Measurements from ENCODE around the gene MAP7D2. TPM values are rescaled to one million over a fixed set of nuclear protein-coding genes. Genes with fewer than 3 reads are reported as not detected.

The MAP7D2 gene
- total and polyA plus RNA-seq, 7 donors = 0.07 to 1.2 (median 0.46) TPM; not detected in 1

GRCh38 chrX:20063153-20063552, 53.6 kb downstream of the MAP7D2 start:
- intact Hi-C loops (cut with DNase I) = no loop called here
- DNase-seq (no peak), ATAC-seq (no peak)
- no peak for TF ChIP-seq CTCF (IDR thresholded peaks at IDR 0.05)
- Histone ChIP-seq H3K36me3 (ENCODE audit: insufficient read depth in 1 of 2, low read depth in 1 of 2) (no peaks in the 10 kb centered on the region), H3K27ac (no peak overlapping the region), H3K27me3 (ENCODE audit: insufficient read depth in 3 of 3, low read length in 2 of 3) (no peaks in the 10 kb centered on the region), H3K4me1 (no peaks in the 10 kb centered on the region), H3K9me3 (no peaks in the 10 kb centered on the region), H3K4me3 (no peak overlapping the region)
- 85 to 96% (median 93%) methylated on average over 9 to 10 of the region's 10 CpGs for WGBS, 3 donors

GRCh38 chrX:20061855-20062254, 54.9 kb downstream of the MAP7D2 start:
- H3K27ac ChIP-seq = no peak overlapping the region
- ATAC-seq = no peak
- TF ChIP-seq CTCF (IDR thresholded peaks at IDR 0.05) = no peak
- intact Hi-C loops (cut with DNase I) = no loop called here
- WGBS, 3 donors = 33 to 45% (median 45%) methylated on average over 1 of the region's 1 CpG
- no peaks in the 10 kb centered on the region for H3K36me3 ChIP-seq (ENCODE audit: insufficient read depth in 1 of 2, low read depth in 1 of 2)
- H3K9me3 ChIP-seq = no peaks in the 10 kb centered on the region
- no peaks in the 10 kb centered on the region for H3K4me1 ChIP-seq
- DNase-seq = no peak
- no peak overlapping the region for H3K4me3 ChIP-seq
- no peaks in the 10 kb centered on the region for H3K27me3 ChIP-seq (ENCODE audit: insufficient read depth in 3 of 3, low read length in 2 of 3)

GRCh38 chrX:20060961-20061748, 55.6 kb downstream of the MAP7D2 start:
- WGBS, 3 donors = 63 to 79% (median 71%) methylated on average over 4 to 5 of the region's 5 CpGs
- H3K27me3 ChIP-seq (ENCODE audit: insufficient read depth in 3 of 3, low read length in 2 of 3) = peaks cover 0 to 1% (median 0%) of the 10 kb centered on the region in 3 donors
- no peak for DNase-seq
- H3K9me3 ChIP-seq = no peaks in the 10 kb centered on the region
- no peaks in the 10 kb centered on the region for H3K36me3 ChIP-seq (ENCODE audit: insufficient read depth in 1 of 2, low read depth in 1 of 2)
- no peak for ATAC-seq
- no peak overlapping the region for H3K4me3 ChIP-seq
- H3K4me1 ChIP-seq = no peaks in the 10 kb centered on the region
- TF ChIP-seq CTCF (IDR thresholded peaks at IDR 0.05) = no peak
- intact Hi-C loops (cut with DNase I) = no loop called here
- H3K27ac ChIP-seq = no peak overlapping the region

GRCh38 chrX:20059467-20060128, 57.1 kb downstream of the MAP7D2 start:
- DNase-seq (no peak), ATAC-seq (no peak)
- no peak for TF ChIP-seq CTCF (IDR thresholded peaks at IDR 0.05)
- H3K4me1 ChIP-seq = no peaks in the 10 kb centered on the region
- 77 to 78% (median 77%) methylated on average over 5 of the region's 5 CpGs for WGBS, 3 donors
- H3K9me3 ChIP-seq = no peaks in the 10 kb centered on the region
- H3K4me3 ChIP-seq = no peak overlapping the region
- H3K27ac ChIP-seq = no peak overlapping the region
- H3K36me3 ChIP-seq (ENCODE audit: insufficient read depth in 1 of 2, low read depth in 1 of 2) = no peaks in the 10 kb centered on the region
- peaks cover 0 to 4% (median 0%) of the 10 kb centered on the region in 3 donors for H3K27me3 ChIP-seq (ENCODE audit: insufficient read depth in 3 of 3, low read length in 2 of 3)
- intact Hi-C loops (cut with DNase I) = no loop called here
